ENCODE data around the gene ADGRB3. TPM values are rescaled to one million over a fixed set of nuclear protein-coding genes. Genes with fewer than 3 reads are reported as not detected.

Gene ADGRB3
- total and polyA plus RNA-seq, 2 donors (not counting 3 experiments of a cell fraction or from before 2014, with no cell fraction given), result not detected

- no peaks in the 10 kb centered on the region for H3K36me3 ChIP-seq (ENCODE audit: control insufficient read depth in 2 of 2, extremely low read depth in 1 of 2, insufficient read depth in 2 of 2, low read length in 2 of 2)
- no peak overlapping the region for H3K4me2 ChIP-seq (ENCODE audit: insufficient read depth, low read length)
- no peak for TF ChIP-seq FOS (IDR thresholded peaks at IDR 0.05; ENCODE audit: borderline replicate concordance, insufficient read depth, low read length)
- no peak for TF ChIP-seq MAX (IDR thresholded peaks at IDR 0.05; ENCODE audit: insufficient read depth, insufficient read length)
- no peak for TF ChIP-seq POLR2AphosphoS5 (IDR thresholded peaks at IDR 0.05; ENCODE audit: insufficient read depth, low read depth, low read length)
- no peak for TF ChIP-seq JUN (IDR thresholded peaks at IDR 0.05; ENCODE audit: borderline replicate concordance, insufficient read depth, insufficient read length, low read depth)
- no peak for TF ChIP-seq GATA2 (IDR thresholded peaks at IDR 0.05; ENCODE audit: insufficient read depth, insufficient read length, low read depth, low read length)
- no peak for TF ChIP-seq MYC (IDR thresholded peaks at IDR 0.05; ENCODE audit: low read depth, low read length)
- TF ChIP-seq, protein P1, sequence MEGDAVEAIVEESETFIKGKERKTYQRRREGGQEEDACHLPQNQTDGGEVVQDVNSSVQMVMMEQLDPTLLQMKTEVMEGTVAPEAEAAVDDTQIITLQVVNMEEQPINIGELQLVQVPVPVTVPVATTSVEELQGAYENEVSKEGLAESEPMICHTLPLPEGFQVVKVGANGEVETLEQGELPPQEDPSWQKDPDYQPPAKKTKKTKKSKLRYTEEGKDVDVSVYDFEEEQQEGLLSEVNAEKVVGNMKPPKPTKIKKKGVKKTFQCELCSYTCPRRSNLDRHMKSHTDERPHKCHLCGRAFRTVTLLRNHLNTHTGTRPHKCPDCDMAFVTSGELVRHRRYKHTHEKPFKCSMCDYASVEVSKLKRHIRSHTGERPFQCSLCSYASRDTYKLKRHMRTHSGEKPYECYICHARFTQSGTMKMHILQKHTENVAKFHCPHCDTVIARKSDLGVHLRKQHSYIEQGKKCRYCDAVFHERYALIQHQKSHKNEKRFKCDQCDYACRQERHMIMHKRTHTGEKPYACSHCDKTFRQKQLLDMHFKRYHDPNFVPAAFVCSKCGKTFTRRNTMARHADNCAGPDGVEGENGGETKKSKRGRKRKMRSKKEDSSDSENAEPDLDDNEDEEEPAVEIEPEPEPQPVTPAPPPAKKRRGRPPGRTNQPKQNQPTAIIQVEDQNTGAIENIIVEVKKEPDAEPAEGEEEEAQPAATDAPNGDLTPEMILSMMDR (IDR thresholded peaks at IDR 0.05; ENCODE audit: extremely low read depth in 1 of 2, insufficient read depth in 1 of 2, low read depth in 1 of 2, low read length in 2 of 2), result no peak
- no peak for TF ChIP-seq EZH2 (IDR thresholded peaks at IDR 0.05; ENCODE audit: borderline replicate concordance, low read depth, low read length, severe bottlenecking)
- TF ChIP-seq POLR2A (IDR thresholded peaks at IDR 0.05; ENCODE audit: low read depth, low read length), result no peak
- no peaks in the 10 kb centered on the region for H3K4me1 ChIP-seq (ENCODE audit: control insufficient read depth, extremely low read depth, insufficient read depth, low read length)
- FAIRE-seq (no peak), DNase-seq (ENCODE audit: low read depth, low spot score) (no peak)
- H3K4me3 ChIP-seq (replicated peaks in 1 of 3; ENCODE audit: insufficient read depth in 1 of 3, low read depth in 1 of 3, low read length in 3 of 3), result no peak overlapping the region
- no peaks in the 10 kb centered on the region for H3K27me3 ChIP-seq (ENCODE audit: control insufficient read depth in 2 of 2, insufficient read depth in 2 of 2, low read length in 2 of 2)
- H2AFZ ChIP-seq (ENCODE audit: low read depth, low read length), result no peak overlapping the region
- H3K79me2 ChIP-seq (ENCODE audit: control insufficient read depth, insufficient read depth, low read length), result no peaks in the 10 kb centered on the region
- CTCF ChIA-PET, result no interaction called here
- intact Hi-C loops (cut with micrococcal nuclease) (no loop called here), dilution Hi-C loops (cut with MboI; ENCODE audit: extremely low pct_ligation_motif_present, low sequenced_read_pairs) (no loop called here)
- H3K9me1 ChIP-seq (replicated peaks; ENCODE audit: control insufficient read depth, extremely low read depth, insufficient read depth, low read length), result no peaks in the 10 kb centered on the region
- no TSS peak for BruUV-seq (replicated peaks)
- no peaks in the 10 kb centered on the region for H4K20me1 ChIP-seq (replicated peaks; ENCODE audit: control insufficient read depth, extremely low read depth, insufficient read depth, low read length)
- no peak overlapping the region for H3K27ac ChIP-seq (ENCODE audit: insufficient read depth, low read depth, low read length)
- no peak overlapping the region for H3K9ac ChIP-seq (replicated peaks; ENCODE audit: extremely low read depth, insufficient read depth, low read length)
- POLR2A ChIA-PET, result no interaction called here
- H3K9me3 ChIP-seq (replicated peaks; ENCODE audit: control insufficient read depth, insufficient read depth, low read length), result peaks cover 2% of the 10 kb centered on the region
Observed at GRCh38 chr6:68756454-68757375, 121.6 kb downstream of the ADGRB3 start.
